Ovary (tissue), 10 donors: Measurements from ENCODE around the gene UBXN1. TPM values are rescaled to one million over a fixed set of nuclear protein-coding genes. Genes with fewer than 3 reads are reported as not detected.

ENCODE experiments used
- DNase-seq, 5 donors: peaks; one replicate each; pipeline ENCODE4 v3.0.0-alpha.2; 2019 to 2020
- H3K27ac ChIP-seq, 2 donors: fragments of 200-600 bp; one replicate each; pipeline versions ENCODE4 v1.5.1 to v1.8.0; 2019 to 2022
- H3K27me3 ChIP-seq: fragments of 200-600 bp; one replicate; pipeline ENCODE4 v1.8.0; 2022
- H3K36me3 ChIP-seq: fragments of 200-600 bp; sonication (generic); one replicate; pipeline ENCODE4 v1.5.1; 2019
- H3K4me1 ChIP-seq: one replicate; pipeline ENCODE4 v1.8.1; 2013; ENCODE audit warnings: mild to moderate bottlenecking, moderate library complexity; ENCODE audit not compliant: insufficient read depth
- H3K4me3 ChIP-seq: fragments of 200-600 bp; sonication (generic); one replicate; pipeline ENCODE4 v1.5.1; 2017
- H3K9me3 ChIP-seq, 2 donors: fragments of 200-600 bp in 1 of 2; sonication (generic) in 1 of 2; one replicate each; pipeline versions ENCODE4 v1.5.1 to v1.8.1; 2013 to 2019; ENCODE audit warnings: mild to moderate bottlenecking in 1 of 2, moderate library complexity in 1 of 2
- CTCF ChIP-seq, 3 donors: fragments of 450-650 bp in 2 of 3; fragments of 200-600 bp in 1 of 3; IDR thresholded peaks; one replicate each; pipeline versions ENCODE4 v1.5.1 to v1.8.0; 2016 to 2022; ENCODE audit warnings: antibody characterized with exemption in 3 of 3, mild to moderate bottlenecking in 1 of 3
- EP300 ChIP-seq: sonication (generic); formaldehyde crosslinking; IDR thresholded peaks from one replicate; pipeline ENCODE4 v1.6.1; 2017; ENCODE audit warnings: antibody characterized with exemption
- POLR2A ChIP-seq: fragments of 450-650 bp; IDR thresholded peaks from one replicate; pipeline ENCODE4 v1.6.1; 2017; ENCODE audit warnings: antibody characterized with exemption, mild to moderate bottlenecking, moderate library complexity
- WGBS, 3 donors: extraction: QIAGEN DNeasy Blood & Tissue Kit in 1 of 3; methylation state at CpG; one replicate each; pipeline versions ENCODE4 v1.1.5 to v1.1.7; 2013 to 2017; 5-methylcytosine and 5-hydroxymethylcytosine counted together
- intact Hi-C, 4 donors: fragments of 100-400 bp; cut with DNase I; formaldehyde crosslinking; loops; one replicate each; pipeline versions ENCODE4 v1.11.0 to v1.15.1; 2022 to 2023
- long read RNA-seq, 3 donors: library from polyadenylated mRNA in 2 of 3; unstranded in 2 of 3; transcript quantifications; one replicate each; pipeline ENCODE4 v2.0.0 and lab custom pipeline, GENCODE V29; 2021 to 2026
- polyA plus RNA-seq, 2 donors: library from polyadenylated mRNA; stranded (reverse); fragments of 200-250 nt in 1 of 2; fragments of 350-450 nt in 1 of 2; fragmentation: Illumina TruSeq in 1 of 2; extraction: RNeasy Lipid Tissue Mini Kit (QIAGEN cat#74804) in 1 of 2; gene quantifications; one replicate each; pipeline ENCODE4 v1.2.3, GENCODE V29; 2013 to 2014
- total RNA-seq, 7 donors: library from RNA; depleted of rRNA in 2 of 7; stranded (reverse); fragments of >200 nt in 2 of 7; fragmentation: NEBNext Ultra II Directional in 3 of 7; extraction: Animal tissue kit (Norgen Biotek cat#: 25700) in 3 of 7; gene quantifications; one replicate each; pipeline versions ENCODE4 v1.1.0 to v1.2.4, GENCODE V29; 2016 to 2023
- donor health status: DM: no; HTN: no; CAD: no; lungs with moderate emphysema.
- donor health status: DM: no; HTN: no; CAD: no.
- donor health status: Bipolar disorder and iron deficiency.
- donor health status: DM: yes; HTN: yes; CAD: no.
- donor health status: DM: no; HTN: no; CAD: no.
- donor health status: DM: yes; HTN: yes; CAD: no.

UBXN1 gene
- total RNA-seq (100 to 1,000 TPM; 106 to 239 (median 170) TPM), polyA plus RNA-seq (100 to 1,000 TPM in 1 of 2 donors, 10 to 100 TPM in 1; 97.6 to 284 TPM)
- long read RNA-seq, donor 1, transcript UBXN1-217 (10 exons, 943 nt): minor isoform, 17 of 1,308 reads
- long read RNA-seq, donor 1, transcript UBXN1-201 (8 exons, 1,291 nt): minor isoform, 8 of 1,308 reads
- long read RNA-seq, donor 1, transcript UBXN1-206 (8 exons, 1,257 nt): minor isoform, 32 of 1,308 reads
- long read RNA-seq, donor 1, transcript UBXN1-202 (9 exons, 1,153 nt): major isoform, 1,127 of 1,308 reads
- long read RNA-seq, donor 1, partial matches to known transcripts: 53 of 1,308 reads
- long read RNA-seq, donor 1, other reads (novel, unspliced or antisense): 54 of 1,308 reads
- long read RNA-seq, donor 2, transcript UBXN1-202 (9 exons, 1,153 nt): major isoform, 68 of 110 reads
- long read RNA-seq, donor 2, transcript UBXN1-216 (5 exons, 739 nt): minor isoform, 6 of 110 reads
- long read RNA-seq, donor 2, transcript UBXN1-217 (10 exons, 943 nt): minor isoform, 7 of 110 reads
- long read RNA-seq, donor 2, transcript UBXN1-201 (8 exons, 1,291 nt): minor isoform, 11 of 110 reads
- long read RNA-seq, donor 2, partial matches to known transcripts: 17 of 110 reads
- long read RNA-seq, donor 2, other reads (novel, unspliced or antisense): 0 of 110 reads
- long read RNA-seq, donor 3, transcript UBXN1-202 (9 exons, 1,153 nt): major isoform, 234 of 276 reads
- long read RNA-seq, donor 3, transcript UBXN1-217 (10 exons, 943 nt): minor isoform, 8 of 276 reads
- long read RNA-seq, donor 3, transcript UBXN1-206 (8 exons, 1,257 nt): minor isoform, 6 of 276 reads
- long read RNA-seq, donor 3, partial matches to known transcripts: 15 of 276 reads
- long read RNA-seq, donor 3, other reads (novel, unspliced or antisense): 10 of 276 reads

GRCh38 chr11:62678770-62679696 is at the start of gene UBXN1:
Gene UBXN1, minus strand, starts transcription at chr11:62679073. Its CDS starts 150 bp downstream, at chr11:62678923.
- TF ChIP-seq EP300 (peak; percentile 63), CTCF (IDR thresholded peaks at IDR 0.05) (no peak), POLR2A (peak; percentile 57)
- no peaks in the 10 kb centered on the region for H3K27me3 ChIP-seq
- intact Hi-C loops: loop anchor here in 2 of 4 donors (5.0 to 10.0 kb wide), 2 partner anchors 48 to 284 kb away; partner anchors contain the start of genes HNRNPUL2 (in 1 of the 2) and TTC9C (in 1 of the 2)
- H3K27ac ChIP-seq: peak within 1 kb of the TSS; percentile 73 to 82
- peak within 1 kb of the TSS; percentile 60 for H3K4me3 ChIP-seq
- H3K4me1 ChIP-seq: peaks cover 3% of the 10 kb centered on the region
- 1 to 5% (median 2%) methylated on average over 42 to 55 of the region's 55 CpGs for WGBS, 3 donors
- no peaks in the 10 kb centered on the region for H3K9me3 ChIP-seq
- DNase-seq: peak; percentile 88 to 92 (median 90)
- no peaks in the 10 kb centered on the region for H3K36me3 ChIP-seq

- 0 to 1% (median 0%) methylated on average over 29 of the region's 29 CpGs for WGBS, 3 donors
- TF ChIP-seq CTCF (IDR thresholded peaks at IDR 0.05): peak in 1 of 3 donors; percentile 12
- no peak for TF ChIP-seq EP300
- peak; percentile 52 for TF ChIP-seq POLR2A
- Histone ChIP-seq H3K9me3 (no peaks in the 10 kb centered on the region), H3K4me1 (peaks cover 3% of the 10 kb centered on the region), H3K4me3 (peak within 1 kb of the TSS; percentile 91), H3K27me3 (no peaks in the 10 kb centered on the region), H3K27ac (peak within 1 kb of the TSS in 1 of 2 donors; percentile 89), H3K36me3 (no peaks in the 10 kb centered on the region)
- DNase-seq: peak; percentile 83 to 88 (median 85)
- intact Hi-C loops: loop anchor here in 3 of 4 donors (5.0 kb wide), 3 partner anchors 51 to 114 kb away; partner anchors contain the start of genes LBHD1 (in 1 of the 3), UBXN1 (in 1 of the 3) and UQCC3 (in 1 of the 3)
Observed at GRCh38 chr11:62728171-62728988, 49.5 kb upstream of the UBXN1 start, which contains the start of gene TTC9C. Gene TTC9C, plus strand, starts transcription at chr11:62728486. Its CDS starts 363 bp downstream, at chr11:62728849.

- no peaks in the 10 kb centered on the region for H3K36me3 ChIP-seq
- WGBS, 3 donors: 0% methylated on average over 20 of the region's 20 CpGs
- peak; percentile 82 to 89 (median 83) for DNase-seq
- H3K9me3 ChIP-seq: no peaks in the 10 kb centered on the region
- H3K4me1 ChIP-seq: peaks cover 3% of the 10 kb centered on the region
- H3K27ac ChIP-seq: peak overlapping the region in 1 of 2 donors; percentile 89
- no peaks in the 10 kb centered on the region for H3K27me3 ChIP-seq
- intact Hi-C loops: loop anchor here in 3 of 4 donors (5.0 kb wide), 3 partner anchors 51 to 114 kb away; partner anchors contain the start of genes LBHD1 (in 1 of the 3), UBXN1 (in 1 of the 3) and UQCC3 (in 1 of the 3)
- peak overlapping the region; percentile 91 for H3K4me3 ChIP-seq
- TF ChIP-seq EP300: no peak
- TF ChIP-seq POLR2A: no peak
- no peak for TF ChIP-seq CTCF (IDR thresholded peaks at IDR 0.05)
Observed at GRCh38 chr11:62727872-62728170, 48.9 kb upstream of the UBXN1 start.
